EL (cell line): ENCODE results near the gene ZMYM1.
"Not testable (repeated sequence)": the region's sequence is repeated elsewhere in the genome, so short reads cannot be mapped to it uniquely, and the experiment has no call there.

ENCODE experiments used
- DNase-seq: peaks from one replicate; pipeline ENCODE4 v3.0.0-alpha.2; 2016

ZMYM1 gene

GRCh38 chr1:35079003-35079930 lies at the start of gene ZMYM1:
TSS of gene ZMYM1 (plus strand) at chr1:35079385. CDS start at chr1:35093988, 14,603 bp downstream.
- peak; percentile 90 for DNase-seq

GRCh38 chr1:35029761-35030160 lies 49.4 kb upstream of the ZMYM1 start:
- no peak for DNase-seq

- DNase-seq = no peak
Observed at GRCh38 chr1:35030338-35030737, 48.8 kb upstream of the ZMYM1 start.

GRCh38 chr1:35030756-35031446 lies 48.3 kb upstream of the ZMYM1 start:
- peak; percentile 49 for DNase-seq

- DNase-seq = no peak
Observed at GRCh38 chr1:35032384-35032739, 46.8 kb upstream of the ZMYM1 start.

GRCh38 chr1:35033346-35033745 lies 45.8 kb upstream of the ZMYM1 start:
- DNase-seq = no peak

- DNase-seq = no peak
Observed at GRCh38 chr1:35036621-35037020, 42.6 kb upstream of the ZMYM1 start.

GRCh38 chr1:35037206-35037605 lies 42.0 kb upstream of the ZMYM1 start:
- no peak for DNase-seq

GRCh38 chr1:35038723-35039122 lies 40.5 kb upstream of the ZMYM1 start:
- no peak for DNase-seq

GRCh38 chr1:35043498-35043897 lies 35.7 kb upstream of the ZMYM1 start:
- no peak for DNase-seq

- DNase-seq = no peak
Observed at GRCh38 chr1:35044431-35044830, 34.8 kb upstream of the ZMYM1 start.

- peak; percentile 13 for DNase-seq
Observed at GRCh38 chr1:35046730-35047129, 32.5 kb upstream of the ZMYM1 start.

GRCh38 chr1:35047188-35047858 lies 31.9 kb upstream of the ZMYM1 start:
- DNase-seq = peak; percentile 97

- DNase-seq = peak; percentile 63
Observed at GRCh38 chr1:35049116-35049515, 30.1 kb upstream of the ZMYM1 start.

GRCh38 chr1:35053433-35053832 lies 25.8 kb upstream of the ZMYM1 start:
- DNase-seq = no peak

GRCh38 chr1:35054282-35054681 lies 24.9 kb upstream of the ZMYM1 start:
- DNase-seq = not testable (repeated sequence)

GRCh38 chr1:35058321-35058720 lies 20.9 kb upstream of the ZMYM1 start:
- not testable (repeated sequence) for DNase-seq

- no peak for DNase-seq
Observed at GRCh38 chr1:35058988-35059387, 20.2 kb upstream of the ZMYM1 start.

- peak; percentile 62 for DNase-seq
Observed at GRCh38 chr1:35062518-35063196, 16.5 kb upstream of the ZMYM1 start.

- DNase-seq = no peak
Observed at GRCh38 chr1:35064265-35064664, 14.9 kb upstream of the ZMYM1 start.

GRCh38 chr1:35069746-35070145 lies 9.4 kb upstream of the ZMYM1 start:
- no peak for DNase-seq

GRCh38 chr1:35073265-35073811 lies 5.8 kb upstream of the ZMYM1 start:
- no peak for DNase-seq

GRCh38 chr1:35076426-35076825 lies 2.8 kb upstream of the ZMYM1 start:
- DNase-seq = peak; percentile 56
